NT2/D1 (cell line): Measurements from ENCODE around the gene PRG2.

Experiments
- DNase-seq: peaks from one replicate; pipeline ENCODE4 v3.0.0-alpha.2; 2011; ENCODE audit warnings: low read depth, low spot score
- H3K27me3 ChIP-seq: 2 replicates; pipeline ENCODE4 v1.6.0; 2011; ENCODE audit warnings: mild to moderate bottlenecking; ENCODE audit not compliant: insufficient read length, insufficient read depth
- H3K36me3 ChIP-seq: 2 replicates; pipeline ENCODE4 v1.6.1; 2011; ENCODE audit warnings: mild to moderate bottlenecking, low read length, mixed read lengths; ENCODE audit not compliant: insufficient read depth, insufficient read length
- H3K4me1 ChIP-seq: 2 replicates; pipeline ENCODE4 v1.5.1; 2011; ENCODE audit not compliant: insufficient read depth, insufficient read length
- H3K4me3 ChIP-seq: 2 replicates; pipeline ENCODE4 v1.5.1; 2011; ENCODE audit warnings: low read depth; ENCODE audit not compliant: insufficient read length
- H3K9ac ChIP-seq: 2 replicates; pipeline ENCODE4 v1.6.0; 2011; ENCODE audit warnings: low read depth; ENCODE audit not compliant: insufficient read length
- H3K9me3 ChIP-seq: 2 replicates; pipeline ENCODE4 v1.5.1; 2011; ENCODE audit warnings: mild to moderate bottlenecking, low read length; ENCODE audit not compliant: insufficient read depth
- SUZ12 ChIP-seq: IDR thresholded peaks from 2 replicates; pipeline ENCODE4 v1.6.1; 2011; ENCODE audit not compliant: insufficient read length, insufficient read depth; ENCODE audit errors: extremely low read depth
- YY1 ChIP-seq: IDR thresholded peaks from 2 replicates; pipeline ENCODE4 v1.6.1; 2011; ENCODE audit not compliant: insufficient read length, insufficient read depth
- ZNF274 ChIP-seq: IDR thresholded peaks from 2 replicates; pipeline ENCODE4 v1.6.1; 2011; ENCODE audit warnings: mild to moderate bottlenecking, low read depth, low read length

The PRG2 gene

GRCh38 chr11:57390535-57390934 lies at the start of gene PRG2:
PRG2 (minus strand) TSS chr11:57390650; CDS start chr11:57389944, 706 bp downstream.
- Histone ChIP-seq H3K27me3 (peaks cover 15% of the 10 kb centered on the region), H3K4me3 (no peak within 1 kb of the TSS), H3K9me3 (no peaks in the 10 kb centered on the region), H3K9ac (no peak within 1 kb of the TSS), H3K36me3 (no peaks in the 10 kb centered on the region), H3K4me1 (peaks cover 3% of the 10 kb centered on the region)
- no peak for DNase-seq
- TF ChIP-seq ZNF274 (no peak), YY1 (no peak), SUZ12 (no peak)

DNA sequence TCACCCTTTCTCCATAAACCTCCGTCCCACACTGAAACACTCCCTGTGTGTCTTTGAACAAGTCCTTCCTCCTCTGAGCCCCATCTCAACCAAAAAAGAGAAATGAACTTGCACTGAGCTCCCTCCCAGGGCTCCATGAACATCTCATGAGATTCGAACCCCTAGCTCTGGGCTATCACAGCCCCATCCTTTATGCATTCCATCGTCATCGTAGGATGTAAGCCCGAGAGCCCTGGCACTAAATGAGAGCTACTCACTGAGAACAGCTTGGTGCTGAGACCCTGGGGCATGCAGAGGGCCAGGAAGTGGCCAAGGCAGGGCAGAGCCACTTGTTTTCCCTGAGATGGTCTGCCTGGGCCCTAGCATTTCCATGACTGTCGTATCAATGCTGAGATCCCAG lies 49.3 kb upstream of the PRG2 start:
- DNase-seq, result no peak
- H3K36me3 ChIP-seq, result no peaks in the 10 kb centered on the region
- H3K27me3 ChIP-seq, result no peaks in the 10 kb centered on the region
- H3K4me3 ChIP-seq, result no peak overlapping the region
- no peaks in the 10 kb centered on the region for H3K9me3 ChIP-seq
- TF ChIP-seq YY1 (no peak), SUZ12 (no peak), ZNF274 (no peak)
- no peak overlapping the region for H3K9ac ChIP-seq
- no peaks in the 10 kb centered on the region for H3K4me1 ChIP-seq

DNA sequence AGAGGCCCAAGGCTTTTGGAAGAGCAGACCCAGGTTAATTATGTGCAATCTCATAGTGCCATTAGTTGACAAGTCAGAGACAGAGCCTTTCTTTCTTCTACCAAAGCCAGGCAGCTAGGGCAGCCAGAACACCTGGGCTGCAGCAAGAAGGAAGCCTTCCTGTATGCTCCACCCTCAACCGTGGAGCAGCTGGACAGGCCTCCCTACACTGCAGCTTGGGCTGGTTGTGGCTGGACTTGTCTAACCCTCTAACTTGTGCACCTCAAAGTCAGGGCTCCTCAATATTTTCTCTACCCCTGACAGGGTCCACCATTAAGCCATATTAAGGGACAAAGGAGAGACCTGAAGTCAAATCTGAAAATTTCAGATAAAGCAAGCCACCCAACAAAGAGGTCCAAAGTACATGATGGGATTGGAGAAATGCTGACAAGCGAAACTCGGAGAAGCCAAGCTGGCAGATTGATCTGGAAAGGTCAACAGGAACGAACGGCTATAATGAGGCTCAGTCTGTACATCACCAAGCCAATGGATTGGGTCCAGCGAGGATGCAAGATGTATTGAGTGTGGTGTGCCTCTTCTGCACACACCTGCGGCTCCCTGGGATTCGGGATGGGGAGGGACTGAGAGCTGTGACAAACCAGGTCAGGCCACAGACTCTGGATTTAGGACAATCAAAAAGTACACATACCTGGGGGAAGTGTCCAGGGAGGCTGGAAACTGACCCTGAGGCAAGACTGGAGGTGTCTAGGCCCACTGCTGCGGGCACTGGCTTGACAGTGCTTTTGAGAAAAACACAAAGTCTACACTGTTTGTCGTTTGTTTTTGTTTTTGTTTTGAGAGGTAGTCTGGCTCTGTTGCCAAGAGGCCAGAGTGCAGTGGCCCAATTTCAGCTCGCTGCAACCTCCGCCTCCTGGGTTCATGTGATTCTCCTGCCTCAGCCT lies 48.2 kb upstream of the PRG2 start:
- H3K9me3 ChIP-seq, result no peaks in the 10 kb centered on the region

DNA sequence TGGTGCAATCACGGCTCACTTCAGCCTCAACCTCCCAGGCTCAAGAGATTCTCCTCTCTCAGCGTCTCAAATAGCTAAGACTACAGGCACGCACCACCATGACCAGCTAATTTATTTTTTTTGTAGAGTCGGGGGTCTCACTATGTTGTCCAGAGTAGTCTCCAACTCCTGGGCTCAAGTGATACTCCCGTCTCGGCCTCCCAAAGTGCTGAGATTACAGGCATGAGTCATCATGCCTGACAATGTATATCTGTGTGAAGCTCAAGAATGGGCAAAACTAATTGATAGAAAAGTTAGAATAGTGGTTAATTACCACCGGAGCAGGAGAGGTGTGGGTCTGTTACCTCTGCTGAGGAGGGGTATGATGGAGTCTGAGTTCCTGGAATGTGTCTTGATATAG lies 45.6 kb upstream of the PRG2 start:
- no peaks in the 10 kb centered on the region for H3K9me3 ChIP-seq
- no peaks in the 10 kb centered on the region for H3K4me1 ChIP-seq
- TF ChIP-seq SUZ12, result no peak
- TF ChIP-seq ZNF274, result no peak
- no peak for TF ChIP-seq YY1
- no peaks in the 10 kb centered on the region for H3K36me3 ChIP-seq
- H3K9ac ChIP-seq, result no peak overlapping the region
- no peaks in the 10 kb centered on the region for H3K27me3 ChIP-seq
- DNase-seq, result no peak
- H3K4me3 ChIP-seq, result no peak overlapping the region

More for the DNA sequence above, 48.2 kb upstream of the PRG2 start:
- TF ChIP-seq YY1, result no peak
- no peak for TF ChIP-seq SUZ12
- no peak for TF ChIP-seq ZNF274
- Histone ChIP-seq H3K4me3 (no peak overlapping the region), H3K9ac (no peak overlapping the region), H3K36me3 (no peaks in the 10 kb centered on the region), H3K4me1 (no peaks in the 10 kb centered on the region), H3K27me3 (no peaks in the 10 kb centered on the region)
- no peak for DNase-seq

DNA sequence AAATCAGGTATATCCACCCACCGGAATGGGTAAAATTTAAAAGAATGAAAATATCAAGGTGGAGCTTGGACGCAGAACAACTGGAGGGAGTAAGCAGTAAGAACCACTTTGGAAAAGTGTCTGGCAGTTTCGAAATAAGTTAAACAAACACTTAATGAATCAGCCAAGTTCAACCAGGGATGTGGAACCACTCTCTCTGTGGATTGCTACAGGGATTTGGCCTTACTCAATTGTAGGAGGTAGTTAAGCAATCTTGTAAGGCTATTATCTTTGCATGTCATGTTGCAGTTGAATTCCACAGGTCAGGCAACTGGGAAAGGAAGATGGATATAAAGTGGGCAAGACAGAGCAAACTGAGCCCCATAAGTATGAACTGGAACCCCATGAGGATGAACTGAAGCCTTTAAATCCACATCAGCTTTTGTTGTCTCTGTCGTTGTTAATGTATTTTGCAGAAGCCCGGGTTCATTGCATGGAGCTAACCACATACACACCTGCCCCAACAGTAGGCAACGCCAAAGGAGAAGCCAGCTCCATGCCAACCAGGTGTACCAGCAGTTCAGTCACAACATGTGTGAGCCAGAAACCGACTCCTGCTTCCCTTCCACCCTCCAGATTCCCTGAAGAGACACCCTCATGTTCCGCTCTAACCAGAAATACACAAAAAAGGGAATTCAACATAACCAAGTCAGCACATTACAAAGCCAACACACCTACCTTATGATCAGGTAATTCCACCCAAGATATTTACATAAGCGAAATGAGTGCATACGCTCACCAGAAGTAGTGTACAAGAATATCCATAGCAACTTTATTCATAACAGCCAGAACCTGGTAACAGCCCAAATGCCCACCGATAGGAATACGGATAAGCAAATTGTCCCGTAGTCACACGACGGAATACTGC lies 44.4 kb upstream of the PRG2 start:
- no peaks in the 10 kb centered on the region for H3K27me3 ChIP-seq
- H3K4me3 ChIP-seq, result no peak overlapping the region
- no peaks in the 10 kb centered on the region for H3K4me1 ChIP-seq
- no peaks in the 10 kb centered on the region for H3K36me3 ChIP-seq
- H3K9me3 ChIP-seq, result no peaks in the 10 kb centered on the region
- TF ChIP-seq SUZ12 (no peak), ZNF274 (no peak), YY1 (no peak)
- no peak for DNase-seq
- H3K9ac ChIP-seq, result no peak overlapping the region

DNA sequence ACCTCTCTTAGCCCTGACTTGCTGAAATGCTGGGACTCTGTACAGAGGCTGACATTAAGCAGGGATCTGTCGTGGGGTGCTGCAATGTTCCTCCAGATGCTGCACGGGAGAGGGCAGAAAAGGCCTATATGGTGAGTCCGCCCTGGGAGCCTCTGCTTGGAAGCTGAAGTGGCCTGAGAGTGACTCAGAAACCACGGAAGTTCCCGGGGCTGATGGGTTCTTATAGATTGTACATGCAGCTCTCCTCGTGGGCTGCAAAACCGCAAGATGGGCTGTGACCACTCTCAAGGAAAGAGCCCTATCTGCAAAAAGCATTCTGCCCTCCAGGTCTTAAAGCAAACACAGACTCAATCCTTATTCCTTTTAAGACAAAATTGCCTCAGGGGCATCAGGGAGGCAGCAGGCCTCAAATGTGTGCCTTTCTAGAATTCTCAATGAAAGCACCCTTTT lies 42.3 kb upstream of the PRG2 start:
- Histone ChIP-seq H3K9ac (no peak overlapping the region), H3K4me1 (no peaks in the 10 kb centered on the region)

DNA sequence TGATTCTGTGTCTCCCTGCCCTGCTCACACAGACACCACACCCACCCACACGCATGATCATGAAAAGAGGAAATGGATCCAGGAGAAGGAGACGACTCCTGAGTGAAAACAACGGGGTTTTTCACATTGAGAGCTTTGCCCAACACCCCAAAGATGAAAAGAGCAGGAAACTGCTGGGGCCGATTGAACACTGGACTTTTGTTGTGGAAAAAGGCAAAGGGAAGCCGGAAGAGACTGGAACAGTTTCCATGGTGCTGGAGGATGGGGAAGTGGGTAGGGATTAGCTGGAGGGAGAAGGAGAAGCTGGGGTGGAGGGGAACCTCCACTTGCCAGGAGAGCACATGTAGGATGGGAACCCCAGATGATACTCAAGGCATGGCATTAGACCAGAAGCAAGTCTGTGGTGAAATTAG lies 41.7 kb upstream of the PRG2 start:
- no peaks in the 10 kb centered on the region for H3K36me3 ChIP-seq
- no peaks in the 10 kb centered on the region for H3K9me3 ChIP-seq
- no peak overlapping the region for H3K9ac ChIP-seq
- no peak overlapping the region for H3K4me3 ChIP-seq
- H3K4me1 ChIP-seq, result no peaks in the 10 kb centered on the region
- TF ChIP-seq SUZ12 (no peak), YY1 (no peak), ZNF274 (no peak)
- no peak for DNase-seq
- H3K27me3 ChIP-seq, result peaks cover 3% of the 10 kb centered on the region

More for the DNA sequence above, 42.3 kb upstream of the PRG2 start:
- Histone ChIP-seq H3K27me3 (peaks cover 3% of the 10 kb centered on the region), H3K36me3 (no peaks in the 10 kb centered on the region), H3K9me3 (no peaks in the 10 kb centered on the region), H3K4me3 (no peak overlapping the region)
- no peak for DNase-seq
- no peak for TF ChIP-seq ZNF274
- no peak for TF ChIP-seq SUZ12
- TF ChIP-seq YY1, result no peak
